GM19438 (cell line): ENCODE measurements around the gene KCNG4.

ENCODE experiments used
- ATAC-seq: cut with Tn5 transposase; IDR thresholded peaks from one replicate; pipeline ENCODE4 v1.9.1; 2021; ENCODE audit warnings: low read depth; ENCODE audit not compliant: unreplicated experiment

Gene KCNG4

GRCh38 chr16:84239909-84240308, at the start of gene KCNG4:
KCNG4 (minus strand) TSS chr16:84240012; CDS start chr16:84237485, 2,527 bp downstream.
- no peak for ATAC-seq

GRCh38 chr16:84288902-84289301, 49.1 kb upstream of the KCNG4 start:
- no peak for ATAC-seq

- ATAC-seq, result no peak
These were observed 46.9 kb upstream of the KCNG4 start for GRCh38 chr16:84286578-84287240.

- no peak for ATAC-seq
These were observed 44.4 kb upstream of the KCNG4 start for GRCh38 chr16:84284154-84284722.

- ATAC-seq, result no peak
These were observed 43.7 kb upstream of the KCNG4 start for GRCh38 chr16:84283314-84284153.

- ATAC-seq, result no peak
These were observed 42.7 kb upstream of the KCNG4 start for GRCh38 chr16:84282533-84282932.

GRCh38 chr16:84281074-84281473, 41.3 kb upstream of the KCNG4 start:
- ATAC-seq, result no peak

- ATAC-seq, result no peak
These were observed 40.1 kb upstream of the KCNG4 start for GRCh38 chr16:84279881-84280280.

GRCh38 chr16:84278968-84279367, 39.2 kb upstream of the KCNG4 start:
- ATAC-seq, result no peak

- ATAC-seq, result no peak
These were observed 38.5 kb upstream of the KCNG4 start for GRCh38 chr16:84278333-84278732.

GRCh38 chr16:84277244-84277823, 37.5 kb upstream of the KCNG4 start:
- no peak for ATAC-seq

GRCh38 chr16:84275585-84276151, 35.9 kb upstream of the KCNG4 start:
- no peak for ATAC-seq

GRCh38 chr16:84274515-84274914, 34.7 kb upstream of the KCNG4 start:
- ATAC-seq, result no peak

GRCh38 chr16:84272740-84273320, 33.0 kb upstream of the KCNG4 start:
- ATAC-seq, result no peak

- ATAC-seq, result no peak
These were observed 32.1 kb upstream of the KCNG4 start for GRCh38 chr16:84271866-84272265.

- ATAC-seq, result no peak
These were observed 31.2 kb upstream of the KCNG4 start for GRCh38 chr16:84271037-84271436.

- no peak for ATAC-seq
These were observed 30.7 kb upstream of the KCNG4 start for GRCh38 chr16:84270531-84270930.

GRCh38 chr16:84270071-84270470, 30.3 kb upstream of the KCNG4 start:
- no peak for ATAC-seq

GRCh38 chr16:84268291-84269040, 28.7 kb upstream of the KCNG4 start:
- no peak for ATAC-seq

- no peak for ATAC-seq
These were observed 27.6 kb upstream of the KCNG4 start for GRCh38 chr16:84267380-84267779.
